Astrocyte of the cerebellum (primary cell): ENCODE measurements around the gene ADAP2.

Experiments
- DNase-seq: peaks from one replicate; pipeline ENCODE4 v3.0.0-alpha.2; 2011; ENCODE audit warnings: low read depth
- H3K4me3 ChIP-seq: 2 replicates; pipeline ENCODE4 v1.5.1; 2011; ENCODE audit warnings: mild to moderate bottlenecking, low read depth, low read length, moderate library complexity
- in situ Hi-C: cut with HindIII; loops from 2 replicates; pipeline ENCODE4 v1.10.0; 2017; ENCODE audit warnings: low sequenced_read_pairs
- TF ChIP-seq, protein P1 (sequence below): IDR thresholded peaks from 2 replicates; pipeline ENCODE4 v1.5.1; 2012; ENCODE audit warnings: low read length, low read depth, moderate library complexity, mild to moderate bottlenecking; ENCODE audit errors: missing control alignments

ADAP2 gene

DNA sequence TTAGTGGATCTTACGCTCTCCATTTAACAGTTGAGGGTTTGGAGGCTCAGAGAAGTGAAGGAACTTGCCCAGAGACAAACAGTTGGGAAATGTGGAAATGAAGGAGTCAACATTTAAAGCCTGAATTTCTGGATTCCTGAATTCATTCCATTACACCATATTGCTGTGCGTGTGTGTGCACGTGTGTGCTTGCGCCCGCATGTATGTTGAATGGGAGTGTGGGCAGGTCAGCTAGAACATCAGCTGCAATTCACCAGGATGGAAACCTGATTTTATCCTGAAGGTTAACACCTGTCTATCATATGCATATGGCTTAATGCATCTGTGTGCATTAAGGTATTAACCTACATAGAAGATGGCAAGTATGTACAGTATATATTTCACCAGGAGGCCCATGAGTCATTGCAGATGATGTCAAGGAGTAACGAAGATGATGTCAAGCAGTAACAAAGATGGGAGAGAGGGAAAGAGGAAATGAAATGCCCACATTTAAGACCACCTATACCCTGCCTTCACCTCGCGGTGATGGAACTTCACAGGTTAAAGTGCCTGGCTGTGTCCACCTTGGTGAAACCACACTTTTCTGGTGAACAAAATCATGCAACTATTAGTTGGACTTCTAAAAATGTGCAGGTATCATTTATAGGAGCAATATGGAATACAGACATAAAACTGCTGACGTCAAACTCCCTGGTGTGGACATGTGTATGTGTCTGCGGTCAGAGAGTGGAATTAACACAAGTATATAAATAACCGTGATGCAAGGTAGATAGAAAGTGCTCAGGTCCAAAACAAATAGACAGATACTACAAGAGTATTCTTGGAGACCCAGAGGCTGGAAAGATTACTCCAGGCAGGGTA is 832 bp upstream of the ADAP2 start:
- DNase-seq = no peak
- TF ChIP-seq, protein P1, sequence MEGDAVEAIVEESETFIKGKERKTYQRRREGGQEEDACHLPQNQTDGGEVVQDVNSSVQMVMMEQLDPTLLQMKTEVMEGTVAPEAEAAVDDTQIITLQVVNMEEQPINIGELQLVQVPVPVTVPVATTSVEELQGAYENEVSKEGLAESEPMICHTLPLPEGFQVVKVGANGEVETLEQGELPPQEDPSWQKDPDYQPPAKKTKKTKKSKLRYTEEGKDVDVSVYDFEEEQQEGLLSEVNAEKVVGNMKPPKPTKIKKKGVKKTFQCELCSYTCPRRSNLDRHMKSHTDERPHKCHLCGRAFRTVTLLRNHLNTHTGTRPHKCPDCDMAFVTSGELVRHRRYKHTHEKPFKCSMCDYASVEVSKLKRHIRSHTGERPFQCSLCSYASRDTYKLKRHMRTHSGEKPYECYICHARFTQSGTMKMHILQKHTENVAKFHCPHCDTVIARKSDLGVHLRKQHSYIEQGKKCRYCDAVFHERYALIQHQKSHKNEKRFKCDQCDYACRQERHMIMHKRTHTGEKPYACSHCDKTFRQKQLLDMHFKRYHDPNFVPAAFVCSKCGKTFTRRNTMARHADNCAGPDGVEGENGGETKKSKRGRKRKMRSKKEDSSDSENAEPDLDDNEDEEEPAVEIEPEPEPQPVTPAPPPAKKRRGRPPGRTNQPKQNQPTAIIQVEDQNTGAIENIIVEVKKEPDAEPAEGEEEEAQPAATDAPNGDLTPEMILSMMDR = no peak
- in situ Hi-C loops = no loop called here
- H3K4me3 ChIP-seq = no peak overlapping the region

DNA sequence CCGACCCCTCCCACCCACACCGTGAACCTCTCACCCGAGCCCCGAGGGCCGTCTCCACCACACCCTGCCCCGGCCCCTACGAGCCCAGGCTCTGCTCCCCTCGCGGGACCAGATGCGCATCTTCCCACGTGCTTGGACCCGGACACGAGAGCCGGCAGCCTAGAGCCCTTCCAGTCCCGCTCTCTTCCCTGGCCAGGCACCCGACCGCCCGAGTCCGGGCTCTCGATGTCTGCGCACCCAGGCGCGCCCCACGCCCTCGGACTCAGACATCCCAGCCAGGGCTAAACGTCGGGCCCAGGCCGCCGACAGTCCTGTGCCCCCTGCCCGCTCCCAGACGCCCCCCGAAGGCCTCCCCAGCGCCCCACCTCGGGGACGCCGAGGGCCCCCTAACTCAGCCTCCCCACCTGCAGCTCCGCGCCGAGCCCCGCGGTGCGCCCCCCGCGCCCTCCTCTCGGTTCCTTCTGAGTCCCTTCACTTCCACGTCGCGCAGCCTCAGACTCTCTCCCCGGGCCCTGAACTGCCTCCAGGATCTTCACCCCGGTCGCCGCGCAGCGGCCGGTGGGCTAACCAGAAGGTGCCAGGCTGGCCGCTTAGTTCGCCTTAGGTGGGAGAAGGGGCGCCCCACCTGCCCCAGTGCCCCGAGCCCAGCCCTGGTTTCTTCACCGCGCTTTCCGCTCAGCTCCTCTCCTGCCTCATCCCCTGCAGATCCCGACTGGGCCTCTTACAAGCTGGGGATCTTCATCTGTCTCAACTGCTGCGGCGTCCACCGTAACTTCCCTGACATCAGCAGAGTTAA is 688 bp downstream of the ADAP2 start:
- TF ChIP-seq, protein P1 = no peak
- in situ Hi-C loops = no loop called here
- peak overlapping the region; percentile 27 for H3K4me3 ChIP-seq
- DNase-seq = no peak

DNA sequence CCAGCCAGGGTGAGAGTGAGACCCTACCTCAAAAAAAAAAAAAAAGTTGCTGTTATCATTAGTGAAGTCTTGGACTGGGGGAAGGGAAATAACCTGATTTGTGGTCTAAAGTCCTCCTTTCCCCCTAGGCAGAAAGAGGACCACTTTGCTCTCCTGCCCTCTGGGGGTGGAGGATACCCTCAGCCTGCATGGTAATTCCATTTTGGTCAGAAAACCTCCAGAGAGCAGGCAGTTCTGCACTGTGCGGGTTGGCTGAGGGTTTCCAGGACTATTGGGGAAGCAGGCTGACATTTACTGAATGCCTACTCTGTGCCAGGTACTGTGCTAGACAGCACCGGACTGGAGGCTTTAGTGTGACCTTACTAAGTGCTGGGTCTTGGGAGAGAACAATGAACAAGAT is 2.6 kb downstream of the ADAP2 start:
- TF ChIP-seq, protein P1 = no peak
- DNase-seq = no peak
- in situ Hi-C loops = no loop called here
- no peak overlapping the region for H3K4me3 ChIP-seq

DNA sequence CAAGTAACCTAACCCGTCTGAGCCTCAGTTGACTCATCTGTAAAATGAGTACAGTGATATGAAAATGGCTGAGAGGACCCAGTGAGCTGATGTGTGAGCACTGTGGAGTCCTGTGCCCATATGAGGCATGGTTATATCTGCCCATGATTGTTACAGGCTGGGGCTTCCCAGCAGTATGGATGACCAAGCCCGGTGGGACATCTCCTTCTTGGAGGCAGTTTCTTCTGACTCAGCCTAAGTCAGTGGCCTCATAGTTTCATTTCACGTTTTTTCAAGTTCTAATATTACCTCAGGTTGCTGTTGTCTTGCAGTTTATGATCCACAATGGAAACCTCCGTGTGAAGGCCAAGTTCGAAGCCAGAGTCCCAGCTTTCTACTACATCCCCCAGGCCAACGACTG is 4.8 kb downstream of the ADAP2 start:
- no peak for DNase-seq
- in situ Hi-C loops = no loop called here
- TF ChIP-seq, protein P1 = no peak
- no peak overlapping the region for H3K4me3 ChIP-seq

DNA sequence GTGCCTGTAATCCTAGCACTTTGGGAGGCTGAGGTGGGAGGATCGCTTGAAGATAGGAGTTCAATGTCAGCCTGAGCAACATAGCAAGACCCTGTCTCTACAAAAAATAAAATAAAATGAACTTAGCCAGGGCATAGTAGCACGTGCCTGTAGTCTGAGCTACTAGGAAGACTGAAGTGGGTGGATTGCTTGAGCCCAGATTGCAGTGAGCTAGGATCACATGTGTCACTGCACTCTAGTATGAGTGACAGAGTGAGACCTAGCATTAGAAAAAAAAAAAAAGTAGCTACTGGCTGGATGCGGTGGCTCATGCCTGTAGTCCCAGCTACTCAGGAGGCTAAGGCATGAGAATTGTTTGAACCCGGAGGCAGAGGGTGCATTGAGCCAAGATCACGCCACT is 6.0 kb downstream of the ADAP2 start:
- DNase-seq = no peak
- no peak overlapping the region for H3K4me3 ChIP-seq
- in situ Hi-C loops = no loop called here
- TF ChIP-seq, protein P1 = no peak

DNA sequence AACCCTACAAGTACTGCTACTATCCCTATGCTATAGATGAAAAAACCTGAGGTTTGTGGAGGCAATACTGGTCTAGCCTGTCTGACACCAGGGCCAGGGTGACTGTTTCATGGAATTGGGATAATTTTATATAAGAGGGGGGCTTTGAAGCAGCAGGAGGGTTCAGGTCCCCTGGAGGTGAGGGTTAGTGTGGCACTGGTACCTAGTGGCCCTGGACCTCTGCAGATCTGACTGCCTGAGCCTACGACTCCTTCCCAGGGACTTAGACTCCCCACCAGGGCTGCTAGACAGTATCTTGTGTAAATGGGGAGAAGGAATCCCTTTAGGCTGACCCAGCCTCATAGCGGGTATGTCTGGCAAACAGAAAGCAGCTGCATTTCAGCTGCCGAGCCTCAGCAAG is 6.8 kb downstream of the ADAP2 start:
- no peak overlapping the region for H3K4me3 ChIP-seq
- DNase-seq = no peak
- TF ChIP-seq, protein P1 = no peak
- in situ Hi-C loops = no loop called here
